NOMO-1 (cell line): ENCODE data around the gene PIGB.
"Not testable (repeated sequence)": the region's sequence is repeated elsewhere in the genome, so short reads cannot be mapped to it uniquely, and the experiment has no call there.

Source experiments
- DNase-seq, 2 experiments: peaks; one replicate each; lab custom pipeline; 2025; ENCODE audit not compliant: unreplicated experiment in 2 of 2; lab: John Stamatoyannopoulos, UW

Gene PIGB

DNA sequence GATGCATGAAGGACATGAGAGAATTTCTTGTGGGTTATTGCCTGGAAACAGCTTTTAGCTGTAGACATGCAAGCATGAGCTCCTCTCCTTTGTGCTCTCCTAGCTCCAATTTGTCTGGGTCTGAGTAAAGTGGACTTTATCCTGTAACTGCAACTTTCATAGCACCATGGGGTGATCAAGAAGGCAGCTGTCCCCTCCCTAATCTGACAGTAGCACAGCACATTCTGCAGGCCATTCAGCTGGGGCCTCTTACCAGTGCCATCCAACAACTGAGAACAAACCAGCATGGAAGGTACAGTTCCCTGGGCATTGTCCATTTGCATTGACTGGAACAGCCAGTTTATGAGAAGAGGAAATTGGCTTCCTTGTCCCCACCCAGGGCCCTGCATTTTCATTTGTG, 21.7 kb upstream of the PIGB start:
- no peak for DNase-seq

DNA sequence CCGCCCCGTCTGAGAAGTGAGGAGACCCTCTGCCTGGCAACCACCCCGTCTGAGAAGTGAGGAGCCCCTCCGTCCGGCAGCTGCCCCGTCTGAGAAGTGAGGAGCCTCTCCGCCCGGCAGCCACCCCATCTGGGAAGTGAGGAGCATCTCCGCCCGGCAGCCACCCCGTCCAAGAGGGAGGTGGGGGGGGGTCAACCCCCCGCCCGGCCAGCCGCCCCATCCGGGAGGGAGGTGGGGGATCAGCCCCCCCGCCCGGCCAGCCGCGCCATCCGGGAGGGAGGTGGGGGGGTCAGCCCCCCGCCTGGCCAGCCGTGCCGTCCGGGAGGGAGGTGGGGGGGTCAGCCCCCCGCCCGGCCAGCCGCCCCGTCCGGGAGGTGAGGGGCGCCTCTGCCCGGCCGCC, 16.2 kb upstream of the PIGB start:
- not testable (repeated sequence) for DNase-seq

DNA sequence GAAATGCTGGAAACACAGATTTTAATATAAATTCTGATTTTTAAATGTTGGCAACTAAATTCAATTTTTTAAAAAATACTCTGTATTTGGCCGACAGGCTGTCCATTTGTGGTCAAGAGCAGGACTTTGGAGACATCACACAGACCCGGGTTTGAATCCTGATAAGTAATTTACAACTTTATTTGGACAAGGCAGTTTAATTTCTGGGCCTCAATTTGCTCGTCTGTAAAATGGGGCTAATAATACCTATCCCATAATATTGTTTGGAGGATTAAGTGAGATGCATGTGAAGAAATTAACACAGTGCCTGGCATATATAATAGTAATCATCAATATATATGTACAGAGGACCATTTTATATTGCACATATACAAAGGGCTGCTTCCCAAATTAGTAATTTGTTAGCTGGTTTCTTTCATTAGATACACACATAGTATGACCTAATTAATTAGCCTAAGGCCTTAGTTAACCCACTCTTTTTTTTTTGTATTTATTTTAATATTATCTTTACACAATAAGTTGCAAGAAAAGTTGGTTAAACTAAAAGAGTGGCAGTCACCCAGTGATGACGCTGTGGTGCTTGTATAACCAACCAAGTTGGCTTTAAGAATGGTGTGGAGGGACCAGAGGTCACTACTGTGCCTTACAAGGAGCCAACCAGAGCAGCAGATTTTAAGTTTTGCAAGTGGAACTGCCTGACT, 665 bp downstream of the PIGB start:
- peak; percentile 42 to 76 for DNase-seq

DNA sequence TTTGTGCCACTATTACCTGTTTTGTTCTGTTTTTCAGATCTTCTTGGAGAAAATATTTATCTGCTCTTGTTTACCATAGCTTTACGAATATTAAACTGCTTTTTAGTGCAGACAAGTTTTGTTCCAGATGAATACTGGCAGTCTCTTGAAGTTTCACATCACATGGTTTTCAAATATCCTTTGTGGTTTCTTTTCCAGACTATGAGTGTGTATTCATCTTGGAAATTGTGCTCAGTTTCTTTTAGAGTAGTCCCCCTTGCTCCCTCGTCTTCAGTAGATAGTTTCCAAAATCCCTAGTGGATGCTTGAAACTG, 1.2 kb downstream of the PIGB start:
- DNase-seq = no peak

DNA sequence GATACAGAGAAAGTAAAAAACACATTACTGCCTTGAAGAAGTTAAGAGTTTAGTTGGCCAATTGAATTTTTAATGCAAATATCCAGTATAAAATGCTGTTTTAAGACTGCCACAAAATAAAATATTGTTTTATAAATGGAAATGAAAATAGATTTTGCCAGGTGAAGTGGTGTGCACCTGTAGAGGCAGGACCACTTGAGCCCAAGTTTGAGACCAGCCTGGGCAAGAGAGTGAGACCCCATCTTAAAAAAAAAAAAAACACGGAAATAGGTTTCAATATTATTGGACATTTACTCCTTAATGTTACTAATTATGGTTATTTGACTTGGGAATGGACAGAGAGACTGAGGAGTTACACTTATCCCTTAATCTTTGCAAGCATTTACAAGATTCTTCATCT, 1.9 kb downstream of the PIGB start:
- DNase-seq = no peak

DNA sequence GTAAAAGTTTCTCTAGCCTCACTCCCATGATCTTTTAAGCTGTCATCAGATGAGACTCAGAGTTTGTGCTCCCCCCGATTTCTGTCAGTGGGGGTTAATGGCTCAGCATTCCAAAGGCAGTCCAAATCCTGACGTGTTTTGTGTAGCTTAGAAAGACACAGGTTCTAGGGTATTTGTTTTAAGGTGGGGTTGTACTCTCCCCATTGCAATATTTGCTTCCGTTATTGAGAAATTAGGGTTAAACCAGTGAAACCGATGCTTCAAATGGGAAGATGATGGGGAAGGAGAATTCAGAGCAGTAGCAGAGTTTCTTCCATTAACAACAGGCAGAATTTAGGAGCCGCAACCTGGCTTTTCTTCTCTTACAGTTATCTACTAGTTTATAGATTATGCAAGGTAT, 3.4 kb downstream of the PIGB start:
- peak; percentile 37 to 68 for DNase-seq

DNA sequence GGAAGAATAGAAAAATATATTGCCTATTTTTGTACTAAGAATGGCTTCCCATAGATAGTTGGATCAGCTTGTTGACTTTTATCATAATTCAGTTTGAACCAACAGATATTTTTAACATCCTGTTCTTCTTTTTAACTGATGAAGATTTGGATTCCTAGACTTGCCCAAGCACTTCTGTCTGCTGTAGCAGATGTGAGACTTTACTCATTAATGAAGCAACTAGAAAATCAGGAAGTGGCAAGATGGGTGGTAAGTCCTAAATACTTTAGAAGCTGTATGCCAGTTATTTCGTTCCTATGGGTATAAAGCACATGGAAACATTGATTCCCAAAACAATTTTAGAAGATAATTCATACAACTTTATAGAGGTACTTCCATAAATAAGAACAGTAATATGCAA, 8.4 kb downstream of the PIGB start:
- DNase-seq = peak; percentile 71 to 87

DNA sequence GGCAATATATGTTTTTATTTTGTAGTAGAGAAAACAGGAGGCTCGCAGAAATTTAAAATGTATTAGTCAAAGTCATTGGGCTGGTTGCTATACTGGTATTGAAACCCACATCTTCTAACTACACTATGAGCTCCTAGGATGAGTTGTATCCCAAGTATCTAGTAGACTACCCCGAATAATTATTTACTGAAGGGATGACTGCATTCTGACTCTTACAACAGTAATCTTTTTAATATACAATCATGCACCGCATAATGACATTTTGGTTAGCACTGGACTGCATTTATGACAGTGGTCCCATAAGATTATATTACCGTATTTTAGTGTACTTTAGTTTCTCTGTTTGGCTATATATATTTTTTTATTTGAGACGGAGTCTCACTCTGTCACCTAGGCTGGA, 15.3 kb downstream of the PIGB start:
- no peak for DNase-seq

DNA sequence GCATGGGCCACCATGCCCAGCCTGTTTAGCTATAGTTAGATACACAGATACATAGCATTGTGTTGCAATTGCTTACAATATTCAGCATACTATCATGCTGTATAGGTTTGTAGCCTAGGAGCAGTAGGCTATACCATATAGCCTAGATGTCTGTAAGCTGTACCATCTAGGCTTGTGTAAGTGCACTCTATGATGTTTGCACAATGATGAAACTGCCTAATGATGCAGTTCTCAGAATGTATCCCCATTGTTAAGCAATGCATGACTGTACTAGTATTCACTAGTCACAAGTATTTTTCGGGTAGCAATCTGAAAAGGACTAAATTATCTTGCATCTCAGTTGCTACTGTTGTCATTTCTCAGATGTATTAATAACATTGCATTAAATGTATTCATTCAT, 16.0 kb downstream of the PIGB start:
- DNase-seq = no peak

DNA sequence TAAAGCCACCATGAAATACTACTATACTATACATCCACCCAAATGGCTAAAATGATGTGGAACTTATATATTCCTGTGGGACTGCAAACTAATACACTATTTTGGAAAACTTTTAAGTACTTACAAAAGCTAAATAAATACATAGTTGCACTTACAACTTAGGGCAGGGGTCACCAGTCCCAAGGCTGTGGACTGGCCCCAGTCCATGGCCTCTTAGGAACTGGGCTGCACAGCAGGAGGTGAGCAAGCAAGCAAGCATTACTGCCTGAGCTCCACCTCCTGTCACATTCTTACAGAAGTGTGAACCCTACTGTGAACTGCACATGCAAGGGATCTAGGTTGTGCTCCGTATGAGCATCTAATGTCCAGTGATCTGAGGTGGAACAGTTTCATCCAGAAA, 18.1 kb downstream of the PIGB start:
- DNase-seq = no peak

DNA sequence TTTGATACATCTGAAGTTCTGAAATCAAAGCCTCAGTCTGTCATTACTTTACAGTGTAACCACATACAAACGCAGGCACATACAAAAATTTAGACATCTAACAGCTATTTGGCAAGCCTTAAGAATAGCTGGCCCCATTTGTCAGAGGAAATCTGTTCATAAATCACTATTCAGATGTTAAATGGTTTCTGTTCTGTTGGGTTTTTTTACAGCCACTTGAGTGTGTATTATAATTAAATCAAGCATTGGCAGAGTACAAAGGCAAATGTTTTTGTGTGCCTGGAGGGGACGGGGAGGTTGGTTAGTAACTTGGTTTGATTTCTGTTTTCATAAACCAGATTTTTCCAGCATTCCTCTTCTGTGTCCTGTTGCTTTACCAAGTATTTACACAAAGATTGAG, 24.1 kb downstream of the PIGB start:
- peak in 1 of 2 experiments; percentile 10 for DNase-seq

DNA sequence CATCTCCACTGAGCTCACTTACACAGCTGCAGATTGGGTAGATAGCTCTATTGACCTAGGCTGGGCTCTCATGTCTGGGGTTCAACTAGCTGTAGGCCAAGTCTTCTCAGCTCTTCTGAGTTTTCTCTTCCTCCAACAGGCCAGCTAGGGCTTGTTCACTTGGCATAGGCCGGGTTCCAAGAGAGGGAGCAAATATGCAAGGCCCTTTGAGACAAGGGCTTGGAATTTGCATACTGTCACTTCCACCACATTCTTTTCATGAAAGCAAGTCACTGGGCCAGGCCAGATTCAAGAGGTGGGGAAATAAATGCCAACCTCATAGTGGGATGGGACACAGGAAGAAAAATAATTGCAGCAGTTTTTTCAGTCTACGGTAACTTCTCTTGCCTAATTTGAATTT, 25.2 kb downstream of the PIGB start:
- DNase-seq = no peak

DNA sequence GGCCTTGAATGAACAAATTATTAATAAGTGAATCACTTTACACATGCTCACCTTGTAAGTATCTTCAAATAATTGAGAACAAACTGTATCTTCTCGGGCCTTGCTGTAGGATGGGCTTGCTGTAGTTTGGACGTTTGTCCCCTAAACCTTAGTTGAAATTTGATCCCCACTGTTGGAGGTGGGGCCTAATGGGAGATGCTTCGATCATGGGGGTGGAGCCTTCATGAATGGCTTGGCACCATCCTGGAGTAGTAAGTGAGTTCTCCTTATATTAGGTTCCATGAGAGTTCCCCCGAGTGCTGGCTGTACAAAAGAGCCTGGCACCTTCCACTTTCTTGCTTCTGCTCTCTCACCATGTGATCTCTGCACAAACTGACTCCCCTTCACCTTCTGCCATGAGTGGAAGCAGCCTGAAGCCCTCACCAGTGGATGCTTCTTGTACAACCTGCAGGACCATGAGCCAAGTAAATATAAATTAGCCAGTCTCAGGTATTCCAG, 29.3 kb downstream of the PIGB start:
- DNase-seq = no peak

DNA sequence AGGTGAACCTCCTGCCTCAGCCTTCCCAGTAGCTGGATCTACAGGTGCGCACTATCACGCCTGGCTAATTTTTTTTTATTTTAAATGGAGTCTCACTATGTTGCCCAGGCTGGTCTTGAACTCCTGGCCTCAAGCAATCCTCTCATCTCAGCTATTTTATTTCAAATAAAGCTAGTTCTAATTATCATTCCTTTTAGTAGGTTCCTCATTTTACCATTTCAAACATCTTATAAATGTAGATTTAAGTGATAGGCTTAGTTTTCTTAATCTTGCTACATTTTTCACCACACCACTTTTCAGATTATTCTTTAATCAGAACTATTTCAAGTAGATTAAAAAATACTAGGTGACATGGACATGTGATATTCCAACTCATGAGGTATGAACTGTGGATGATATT, 30.3 kb downstream of the PIGB start:
- no peak for DNase-seq

DNA sequence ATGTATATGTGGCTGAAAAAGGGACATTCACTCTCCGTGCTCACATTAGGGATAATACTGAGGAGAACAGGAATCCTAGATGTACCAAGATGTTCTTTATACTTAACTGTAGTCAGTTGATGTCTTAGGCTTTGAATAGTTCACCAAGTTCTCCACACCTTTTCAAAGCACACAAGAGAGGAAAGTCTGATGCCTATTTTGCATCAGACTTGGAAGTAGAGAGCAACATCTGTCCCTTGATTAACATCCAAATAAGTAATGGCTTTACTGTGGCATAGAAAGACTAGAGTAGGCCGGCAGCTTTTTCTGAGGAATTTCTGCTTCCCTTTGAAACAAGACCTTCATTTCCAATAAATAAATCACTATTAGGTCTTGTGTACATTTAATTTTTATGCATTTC, 34.0 kb downstream of the PIGB start:
- DNase-seq = no peak

DNA sequence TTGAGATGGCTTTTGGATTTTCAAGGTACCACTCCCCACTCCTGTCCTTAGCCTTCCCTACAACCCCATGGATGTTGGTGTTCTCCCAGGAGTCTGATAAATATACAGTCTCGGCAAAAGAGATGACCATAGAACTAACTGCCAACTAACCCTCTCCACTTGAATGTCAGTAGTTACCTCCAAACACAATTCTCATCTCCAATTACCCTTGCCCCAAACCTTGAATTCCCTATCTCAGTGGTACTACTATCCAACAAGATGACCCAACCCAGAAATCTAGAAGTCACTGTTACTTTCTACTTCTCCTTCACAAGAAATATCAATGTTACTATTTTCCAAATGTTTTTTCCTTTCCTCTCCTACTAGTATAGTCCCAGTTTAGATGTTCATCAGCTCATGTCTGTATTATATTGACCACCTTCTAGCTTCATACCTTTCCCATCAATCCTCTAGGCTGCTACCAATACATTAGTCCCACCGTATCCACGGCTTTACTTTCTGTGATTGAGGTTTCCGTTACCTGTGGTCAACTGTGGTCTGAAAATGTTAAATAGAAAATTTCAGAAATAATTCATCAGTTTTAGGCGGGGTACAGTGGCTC, 38.1 kb downstream of the PIGB start:
- DNase-seq = no peak

DNA sequence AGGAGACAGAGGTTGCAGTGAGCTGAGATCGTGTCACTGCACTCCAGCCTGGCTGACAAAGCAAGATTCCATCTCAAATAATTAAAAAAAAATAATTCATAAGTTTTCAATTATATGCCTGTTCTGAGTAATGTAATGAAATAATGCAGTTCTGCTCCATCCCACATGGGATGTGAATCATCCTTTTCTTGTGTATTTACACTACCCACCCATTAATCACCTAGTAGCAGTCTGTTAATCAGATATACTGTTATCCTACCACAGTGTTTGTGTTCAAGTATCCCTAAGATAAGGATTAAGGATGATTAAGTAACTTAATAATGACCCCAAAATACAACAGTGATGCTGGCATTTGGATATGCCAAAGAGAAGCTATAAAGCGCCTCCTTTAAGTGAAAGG, 38.8 kb downstream of the PIGB start:
- DNase-seq = no peak

DNA sequence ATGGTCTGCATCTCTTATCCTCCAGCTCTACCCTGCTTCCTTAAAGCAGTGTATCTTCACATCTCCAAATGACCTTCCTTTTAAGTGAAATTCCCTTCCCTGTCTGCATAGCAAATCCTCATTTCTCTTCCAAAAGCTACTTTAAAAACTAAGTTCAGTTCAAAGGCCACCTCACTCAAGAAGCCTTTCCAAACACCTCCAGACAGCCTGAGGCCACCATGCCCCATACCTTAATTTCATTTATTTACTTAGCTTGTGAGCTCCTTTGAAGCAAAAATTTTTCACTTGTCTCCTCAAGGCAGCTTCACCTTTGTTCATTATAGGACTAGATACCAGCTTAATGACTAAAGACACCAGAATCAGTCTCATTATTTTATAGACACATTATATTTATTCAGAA, 39.4 kb downstream of the PIGB start:
- no peak for DNase-seq

DNA sequence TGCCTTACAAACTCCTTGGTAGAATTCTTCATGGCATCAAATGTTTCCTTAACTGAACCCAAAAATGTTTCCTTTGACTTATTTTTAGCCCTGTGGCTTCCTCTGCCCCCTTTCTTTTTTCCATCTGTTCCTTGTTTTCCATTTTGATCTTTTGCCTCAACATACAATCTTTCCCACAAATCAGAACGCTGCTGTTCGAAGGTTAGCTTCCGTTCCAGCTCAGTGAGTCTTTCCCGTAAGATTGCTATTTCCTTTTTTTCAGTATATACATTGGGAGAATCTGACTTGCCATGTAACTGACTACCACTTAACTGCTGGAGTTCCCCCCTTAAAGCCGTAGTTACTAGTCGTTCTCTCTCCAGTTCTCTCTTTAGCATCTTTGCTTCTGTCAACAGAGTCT, 41.2 kb downstream of the PIGB start:
- DNase-seq = no peak

DNA sequence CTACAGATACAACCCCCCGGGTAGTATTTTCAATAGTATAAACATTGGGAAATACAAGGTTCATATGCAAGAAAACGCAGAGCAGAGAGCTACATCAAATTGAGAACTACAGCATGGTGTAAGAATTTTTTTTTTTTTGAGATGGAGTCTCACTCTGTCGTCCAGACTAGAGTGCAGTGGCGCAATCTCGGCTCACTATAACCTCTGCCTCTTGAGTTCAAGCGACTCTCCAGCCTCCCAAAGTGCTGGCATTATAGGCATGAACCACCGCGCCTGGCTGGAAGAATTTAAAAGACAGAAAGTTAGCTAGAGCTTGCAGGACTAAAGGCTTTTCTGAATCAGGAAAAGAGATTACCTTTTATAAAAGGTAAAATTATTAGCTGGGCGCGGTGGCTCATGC, 42.0 kb downstream of the PIGB start:
- DNase-seq = no peak

DNA sequence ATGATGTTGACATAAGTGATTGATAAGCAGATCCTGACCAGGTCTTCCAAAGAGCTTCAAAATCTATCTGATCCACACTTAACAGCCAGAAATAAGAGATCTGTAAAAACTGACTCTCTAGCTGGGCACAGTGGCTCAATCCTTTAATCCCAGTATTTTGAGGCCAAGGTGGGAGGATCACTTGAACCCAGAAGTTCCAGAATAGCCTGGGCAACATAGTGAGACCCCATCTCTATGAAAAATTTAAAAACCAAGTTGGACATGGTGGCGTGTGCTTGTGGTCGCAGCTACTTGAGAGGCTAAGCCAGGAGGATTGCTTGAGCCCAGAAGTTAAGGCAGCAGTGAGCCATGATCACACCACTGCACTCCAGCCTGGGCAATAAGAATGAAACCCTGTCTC, 43.6 kb downstream of the PIGB start:
- no peak for DNase-seq

DNA sequence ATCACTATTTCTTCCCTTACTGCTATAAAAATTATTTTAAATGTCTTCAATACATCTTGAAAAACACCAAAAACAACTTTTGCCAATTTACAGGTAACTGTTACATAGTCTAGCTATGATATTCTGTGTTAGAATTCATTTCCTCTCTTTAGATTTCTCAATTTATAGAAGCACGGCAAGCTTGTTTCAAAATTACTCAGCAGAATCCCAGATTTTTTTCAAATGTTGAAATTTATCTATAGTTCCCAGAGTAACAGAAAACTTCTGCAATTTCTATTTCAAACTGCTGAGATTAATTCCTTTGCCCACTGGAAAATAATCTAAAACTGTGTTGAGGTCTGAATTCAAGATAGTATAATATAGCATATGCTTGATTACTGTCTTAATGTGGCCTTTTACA, 48.0 kb downstream of the PIGB start:
- DNase-seq = peak in 1 of 2 experiments; percentile 14
